ENCODE data around the gene PPHLN1. TPM values are rescaled to one million over a fixed set of nuclear protein-coding genes. Genes with fewer than 3 reads are reported as not detected.

The PPHLN1 gene, protein sequence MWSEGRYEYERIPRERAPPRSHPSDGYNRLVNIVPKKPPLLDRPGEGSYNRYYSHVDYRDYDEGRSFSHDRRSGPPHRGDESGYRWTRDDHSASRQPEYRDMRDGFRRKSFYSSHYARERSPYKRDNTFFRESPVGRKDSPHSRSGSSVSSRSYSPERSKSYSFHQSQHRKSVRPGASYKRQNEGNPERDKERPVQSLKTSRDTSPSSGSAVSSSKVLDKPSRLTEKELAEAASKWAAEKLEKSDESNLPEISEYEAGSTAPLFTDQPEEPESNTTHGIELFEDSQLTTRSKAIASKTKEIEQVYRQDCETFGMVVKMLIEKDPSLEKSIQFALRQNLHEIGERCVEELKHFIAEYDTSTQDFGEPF
- 10 to 100 TPM; 27.0 to 43.8 (median 30.2) TPM for total RNA-seq
- 10 to 100 TPM; 25.7 to 52.9 (median 26.4) TPM for polyA plus RNA-seq
- long read RNA-seq, donor 1, partial matches to known transcripts: 0 of 6 reads
- long read RNA-seq, donor 1, other reads (novel, unspliced or antisense): 2 of 6 reads
- long read RNA-seq, donor 2, full-length matches to known transcripts: 9 of 21 reads
- long read RNA-seq, donor 2, partial matches to known transcripts: 5 of 21 reads
- long read RNA-seq, donor 2, other reads (novel, unspliced or antisense): 7 of 21 reads

DNA sequence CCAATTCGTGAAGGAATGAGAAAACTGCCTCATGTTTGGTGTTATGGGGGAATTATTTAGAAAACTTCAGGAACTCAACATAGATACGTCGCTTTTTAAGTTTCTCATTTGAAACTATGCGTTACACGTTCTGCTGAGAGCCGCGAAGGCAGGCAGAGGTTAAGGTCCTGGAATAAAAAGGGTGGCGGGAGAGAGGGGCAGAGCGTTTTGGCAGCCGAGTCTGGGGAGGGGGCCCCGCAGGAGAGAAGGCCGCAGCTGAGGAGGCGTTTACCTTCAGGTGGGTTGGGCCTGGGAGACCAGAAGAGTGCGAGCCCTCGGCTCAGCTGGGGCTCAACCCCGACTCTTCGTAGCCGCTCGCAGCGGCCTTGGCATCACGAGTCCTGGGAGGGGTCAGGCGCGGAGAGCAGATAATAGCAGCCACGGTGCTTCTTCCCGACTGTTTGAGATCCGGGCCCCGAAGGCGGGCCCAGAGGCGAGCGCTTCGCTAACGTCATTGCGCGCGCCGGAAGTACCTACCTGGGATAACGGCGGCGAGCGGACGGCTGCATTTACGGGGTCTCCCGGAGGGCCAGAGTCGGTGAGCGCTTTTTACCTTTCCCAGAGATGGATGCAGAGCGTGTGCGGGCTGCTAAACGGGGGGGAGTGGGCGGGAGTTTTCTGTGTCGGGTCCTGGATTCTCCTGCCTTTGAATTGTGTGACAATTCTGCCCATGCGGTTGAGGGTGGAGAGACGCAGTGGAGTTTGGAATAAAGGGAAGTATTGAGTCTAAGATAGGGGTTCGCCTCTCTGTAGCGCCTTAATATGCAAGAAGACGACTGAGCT, at the start of gene PPHLN1, which contains the start of gene ZCRB1:
Gene PPHLN1 (plus strand): TSS at position 515 of the 822 bp plus-strand sequence. CDS start 9,736 bp downstream, outside the sequence.
Gene ZCRB1 (minus strand): TSS at position 442 of the 822 bp plus-strand sequence. CDS start 1,992 bp downstream, outside the sequence.
- H3K27ac ChIP-seq: peak within 1 kb of the TSS; percentile 85
- peaks cover 0 to 25% of the 10 kb centered on the region in 2 donors for H3K36me3 ChIP-seq (ENCODE audit: insufficient read depth in 1 of 2, low read depth in 1 of 2)
- peak; percentile 84 to 91 for DNase-seq
- H3K4me3 ChIP-seq: peak within 1 kb of the TSS; percentile 84
- 1% methylated on average over 50 to 55 of the region's 55 CpGs for WGBS, 3 donors
- H3K4me1 ChIP-seq: peaks cover 11% of the 10 kb centered on the region
- H3K9me3 ChIP-seq: no peaks in the 10 kb centered on the region
- intact Hi-C loops (cut with DNase I): loop anchor here (2.0 to 5.0 kb wide), 2 partner anchors 89 to 194 kb away; no protein-coding TSS in a partner anchor
- TF ChIP-seq, protein P1, sequence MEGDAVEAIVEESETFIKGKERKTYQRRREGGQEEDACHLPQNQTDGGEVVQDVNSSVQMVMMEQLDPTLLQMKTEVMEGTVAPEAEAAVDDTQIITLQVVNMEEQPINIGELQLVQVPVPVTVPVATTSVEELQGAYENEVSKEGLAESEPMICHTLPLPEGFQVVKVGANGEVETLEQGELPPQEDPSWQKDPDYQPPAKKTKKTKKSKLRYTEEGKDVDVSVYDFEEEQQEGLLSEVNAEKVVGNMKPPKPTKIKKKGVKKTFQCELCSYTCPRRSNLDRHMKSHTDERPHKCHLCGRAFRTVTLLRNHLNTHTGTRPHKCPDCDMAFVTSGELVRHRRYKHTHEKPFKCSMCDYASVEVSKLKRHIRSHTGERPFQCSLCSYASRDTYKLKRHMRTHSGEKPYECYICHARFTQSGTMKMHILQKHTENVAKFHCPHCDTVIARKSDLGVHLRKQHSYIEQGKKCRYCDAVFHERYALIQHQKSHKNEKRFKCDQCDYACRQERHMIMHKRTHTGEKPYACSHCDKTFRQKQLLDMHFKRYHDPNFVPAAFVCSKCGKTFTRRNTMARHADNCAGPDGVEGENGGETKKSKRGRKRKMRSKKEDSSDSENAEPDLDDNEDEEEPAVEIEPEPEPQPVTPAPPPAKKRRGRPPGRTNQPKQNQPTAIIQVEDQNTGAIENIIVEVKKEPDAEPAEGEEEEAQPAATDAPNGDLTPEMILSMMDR (IDR thresholded peaks at IDR 0.05): no peak
- ATAC-seq: peak; percentile 93 to 98 (median 96)
- no peaks in the 10 kb centered on the region for H3K27me3 ChIP-seq (ENCODE audit: insufficient read depth in 3 of 3, low read length in 2 of 3)

DNA sequence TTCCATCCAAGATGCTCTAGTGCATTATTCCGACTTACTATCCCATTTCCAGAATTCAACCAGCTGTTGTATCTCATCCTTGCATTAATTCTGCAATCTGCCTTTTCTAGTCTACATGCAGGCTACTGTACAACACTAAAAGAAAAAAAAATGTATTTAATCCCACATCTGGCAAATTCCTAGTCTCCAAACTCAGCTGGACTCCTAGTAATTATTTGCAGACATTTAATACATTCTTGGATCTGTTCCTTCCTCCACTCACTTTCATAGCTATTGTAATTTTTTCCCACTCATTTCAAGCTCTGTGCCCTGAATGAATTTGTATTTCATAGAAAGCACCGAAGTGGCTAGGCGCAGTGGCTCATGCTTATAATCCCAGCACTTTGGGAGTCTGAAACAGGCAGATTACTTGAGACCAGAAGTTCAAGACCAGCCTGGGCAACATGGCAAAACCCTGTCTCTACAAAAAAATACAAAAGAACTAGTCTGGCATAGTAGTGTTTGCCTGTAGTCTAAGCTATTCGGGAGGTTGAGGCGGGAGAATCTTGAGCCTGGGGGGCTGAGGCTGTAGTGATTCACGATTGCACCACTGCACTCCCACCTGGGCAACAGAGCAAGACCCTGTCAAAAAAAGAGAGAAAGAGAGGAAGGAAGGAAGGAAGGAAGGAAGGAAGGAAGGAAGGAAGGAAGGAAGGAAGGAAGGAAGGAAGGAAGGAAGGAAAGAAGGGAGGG, 48.4 kb upstream of the PPHLN1 start:
- TF ChIP-seq, protein P1 (IDR thresholded peaks at IDR 0.05): no peak
- Histone ChIP-seq H3K9me3 (no peaks in the 10 kb centered on the region), H3K4me1 (no peaks in the 10 kb centered on the region), H3K4me3 (no peak overlapping the region), H3K36me3 (ENCODE audit: insufficient read depth in 1 of 2, low read depth in 1 of 2) (no peaks in the 10 kb centered on the region), H3K27ac (no peak overlapping the region), H3K27me3 (ENCODE audit: insufficient read depth in 3 of 3, low read length in 2 of 3) (no peaks in the 10 kb centered on the region)
- no peak for ATAC-seq
- no peak for DNase-seq
- 51 to 58% (median 52%) methylated on average over 6 of the region's 6 CpGs for WGBS, 3 donors
- intact Hi-C loops (cut with DNase I): no loop called here

DNA sequence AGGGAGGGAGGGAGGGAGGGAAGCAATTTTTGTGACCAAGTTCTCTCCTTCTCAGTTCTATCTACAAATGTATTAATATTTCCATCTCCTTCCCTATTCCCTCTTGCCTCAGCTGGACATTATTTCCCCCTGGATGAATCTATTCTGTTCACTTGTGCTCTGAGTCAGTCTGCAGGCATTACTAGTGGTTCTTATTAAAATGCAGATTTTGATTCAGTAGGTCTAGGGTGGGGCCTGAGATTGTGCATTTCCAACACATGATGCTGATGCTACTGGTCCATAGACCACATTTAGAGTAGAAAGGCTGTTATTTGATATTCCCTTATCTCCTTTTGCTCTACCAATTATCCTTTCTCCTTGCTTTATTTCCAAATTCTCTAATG, 47.8 kb upstream of the PPHLN1 start:
- H3K4me1 ChIP-seq: no peaks in the 10 kb centered on the region
- ATAC-seq: no peak
- intact Hi-C loops (cut with DNase I): no loop called here

DNA sequence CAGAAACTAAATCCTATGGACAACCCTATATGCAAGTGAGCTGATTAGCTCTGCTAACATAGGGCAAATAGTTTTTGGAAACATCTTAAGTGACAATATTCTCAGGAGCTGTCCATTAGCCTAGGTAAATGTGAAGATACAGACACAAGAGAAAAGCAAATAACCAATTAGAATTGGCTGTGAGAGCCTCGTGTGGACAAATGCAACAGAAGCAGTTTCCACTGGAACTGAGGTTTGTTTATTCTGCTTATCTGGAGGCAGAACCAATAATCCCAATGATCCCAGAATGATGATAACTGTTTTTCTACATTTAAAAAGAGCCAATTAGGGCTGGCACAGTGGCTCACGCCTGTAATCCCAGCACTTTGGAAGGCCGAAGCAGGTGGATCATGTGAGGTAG, 44.7 kb upstream of the PPHLN1 start:
- WGBS, 3 donors: 61 to 62% (median 61%) methylated on average over 3 of the region's 3 CpGs
- intact Hi-C loops (cut with DNase I): no loop called here
- TF ChIP-seq, protein P1 (IDR thresholded peaks at IDR 0.05): no peak
- Histone ChIP-seq H3K4me1 (no peaks in the 10 kb centered on the region), H3K9me3 (no peaks in the 10 kb centered on the region), H3K36me3 (ENCODE audit: insufficient read depth in 1 of 2, low read depth in 1 of 2) (no peaks in the 10 kb centered on the region), H3K4me3 (no peak overlapping the region), H3K27me3 (ENCODE audit: insufficient read depth in 3 of 3, low read length in 2 of 3) (no peaks in the 10 kb centered on the region), H3K27ac (no peak overlapping the region)
- DNase-seq (no peak), ATAC-seq (no peak)

More for the DNA sequence above, 47.8 kb upstream of the PPHLN1 start:
- H3K9me3 ChIP-seq: no peaks in the 10 kb centered on the region
- H3K27ac ChIP-seq: no peak overlapping the region
- TF ChIP-seq, protein P1 (IDR thresholded peaks at IDR 0.05): no peak
- H3K4me3 ChIP-seq: no peak overlapping the region
- no peaks in the 10 kb centered on the region for H3K36me3 ChIP-seq (ENCODE audit: insufficient read depth in 1 of 2, low read depth in 1 of 2)
- no peak for DNase-seq
- H3K27me3 ChIP-seq (ENCODE audit: insufficient read depth in 3 of 3, low read length in 2 of 3): no peaks in the 10 kb centered on the region
